Measurements from ENCODE around the gene PAX8.

The PAX8 gene

GRCh38 chr2:113176696-113177355 is 101.9 kb downstream of the PAX8 start:
- peaks cover 72% of the 10 kb centered on the region for H3K36me3 ChIP-seq (ENCODE audit: control insufficient read depth, low read length)
- no peaks in the 10 kb centered on the region for H3K27me3 ChIP-seq (ENCODE audit: control insufficient read depth, low read length)
- H3K27ac ChIP-seq (ENCODE audit: low read depth, low read length), result no peak overlapping the region
- peak overlapping the region; percentile 100 for H3K4me2 ChIP-seq (ENCODE audit: low read length)
- TF ChIP-seq CTCF (IDR thresholded peaks at IDR 0.05; ENCODE audit: low read depth, low read length, poor library complexity, severe bottlenecking) (no peak), EZH2phosphoT487 (IDR thresholded peaks at IDR 0.05; ENCODE audit: borderline replicate concordance, low read length) (no peak)
- peaks cover 40% of the 10 kb centered on the region for H4K20me1 ChIP-seq (ENCODE audit: control insufficient read depth, insufficient read depth, low read depth, low read length)
- peak overlapping the region; percentile 97 for H3K4me3 ChIP-seq (ENCODE audit: low read length)
- H3K9me2 ChIP-seq (replicated peaks; ENCODE audit: control insufficient read depth, low read length), result no peaks in the 10 kb centered on the region
- peaks cover 86% of the 10 kb centered on the region for H3K79me2 ChIP-seq (ENCODE audit: control insufficient read depth, low read length)
- peaks cover 11% of the 10 kb centered on the region for H3F3A ChIP-seq (ENCODE audit: control insufficient read depth, insufficient read depth)
- peaks cover 33% of the 10 kb centered on the region for H3K4me1 ChIP-seq (ENCODE audit: control insufficient read depth, low read length)
- no peaks in the 10 kb centered on the region for H3K9me3 ChIP-seq (ENCODE audit: control insufficient read depth, insufficient read depth, low read length)

GRCh38 chr2:113175736-113176695 is 102.7 kb downstream of the PAX8 start:
- no peaks in the 10 kb centered on the region for H3K27me3 ChIP-seq (ENCODE audit: control insufficient read depth, low read length)
- peaks cover 11% of the 10 kb centered on the region for H3F3A ChIP-seq (ENCODE audit: control insufficient read depth, insufficient read depth)
- H3K27ac ChIP-seq (ENCODE audit: low read depth, low read length), result peak overlapping the region; percentile 93
- TF ChIP-seq CTCF (IDR thresholded peaks at IDR 0.05; ENCODE audit: low read depth, low read length, poor library complexity, severe bottlenecking), result no peak
- TF ChIP-seq EZH2phosphoT487 (IDR thresholded peaks at IDR 0.05; ENCODE audit: borderline replicate concordance, low read length), result no peak
- H3K4me1 ChIP-seq (ENCODE audit: control insufficient read depth, low read length), result peaks cover 33% of the 10 kb centered on the region
- H3K4me2 ChIP-seq (ENCODE audit: low read length), result peak overlapping the region; percentile 100
- peak overlapping the region; percentile 97 for H3K4me3 ChIP-seq (ENCODE audit: low read length)
- peaks cover 78% of the 10 kb centered on the region for H3K79me2 ChIP-seq (ENCODE audit: control insufficient read depth, low read length)
- H3K9me2 ChIP-seq (replicated peaks; ENCODE audit: control insufficient read depth, low read length), result no peaks in the 10 kb centered on the region
- no peaks in the 10 kb centered on the region for H3K9me3 ChIP-seq (ENCODE audit: control insufficient read depth, insufficient read depth, low read length)
- H4K20me1 ChIP-seq (ENCODE audit: control insufficient read depth, insufficient read depth, low read depth, low read length), result peaks cover 40% of the 10 kb centered on the region
- peaks cover 65% of the 10 kb centered on the region for H3K36me3 ChIP-seq (ENCODE audit: control insufficient read depth, low read length)

GRCh38 chr2:113175042-113175628 is 103.6 kb downstream of the PAX8 start:
- H3K9me2 ChIP-seq (replicated peaks; ENCODE audit: control insufficient read depth, low read length), result no peaks in the 10 kb centered on the region
- H3K79me2 ChIP-seq (ENCODE audit: control insufficient read depth, low read length), result peaks cover 70% of the 10 kb centered on the region
- H4K20me1 ChIP-seq (ENCODE audit: control insufficient read depth, insufficient read depth, low read depth, low read length), result peaks cover 36% of the 10 kb centered on the region
- peaks cover 11% of the 10 kb centered on the region for H3F3A ChIP-seq (ENCODE audit: control insufficient read depth, insufficient read depth)
- peaks cover 59% of the 10 kb centered on the region for H3K36me3 ChIP-seq (ENCODE audit: control insufficient read depth, low read length)
- H3K4me2 ChIP-seq (ENCODE audit: low read length), result peak overlapping the region; percentile 100
- TF ChIP-seq EZH2phosphoT487 (IDR thresholded peaks at IDR 0.05; ENCODE audit: borderline replicate concordance, low read length), result no peak
- TF ChIP-seq CTCF (IDR thresholded peaks at IDR 0.05; ENCODE audit: low read depth, low read length, poor library complexity, severe bottlenecking), result no peak
- H3K27ac ChIP-seq (ENCODE audit: low read depth, low read length), result peak overlapping the region; percentile 93
- H3K9me3 ChIP-seq (ENCODE audit: control insufficient read depth, insufficient read depth, low read length), result no peaks in the 10 kb centered on the region
- peaks cover 33% of the 10 kb centered on the region for H3K4me1 ChIP-seq (ENCODE audit: control insufficient read depth, low read length)
- H3K4me3 ChIP-seq (ENCODE audit: low read length), result peak overlapping the region; percentile 97
- H3K27me3 ChIP-seq (ENCODE audit: control insufficient read depth, low read length), result no peaks in the 10 kb centered on the region
